Measurements from ENCODE around the gene RNF213. TPM values are rescaled to one million over a fixed set of nuclear protein-coding genes. Genes with fewer than 3 reads are reported as not detected.

RNF213 gene
- total and polyA plus RNA-seq, 2 of the 8 experiments (the other 6 are each of a cell fraction or from before 2014, with no cell fraction given) = 33.8 to 62.8 TPM

DNA sequence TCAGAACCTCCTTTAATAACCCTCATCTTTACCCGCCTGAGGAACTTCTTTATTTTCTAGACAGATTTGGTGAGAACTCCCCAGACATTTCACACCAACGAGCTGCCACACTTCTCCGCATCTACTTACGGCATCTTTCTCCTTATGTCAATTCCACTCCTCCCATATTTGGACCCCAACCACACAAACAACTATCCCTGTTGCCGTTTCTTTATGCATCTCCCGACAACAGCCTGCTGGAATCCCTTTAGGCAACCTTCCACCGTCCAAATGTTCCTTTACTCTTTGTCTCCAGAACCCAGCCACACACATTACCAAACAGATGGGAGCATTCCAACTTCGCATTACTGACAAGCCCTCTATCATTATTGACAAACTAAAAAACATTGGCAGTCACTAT, 145.5 kb downstream of the RNF213 start:
- FAIRE-seq (no peak), DNase-seq (ENCODE audit: low read depth in 1 of 2, low spot score in 2 of 2) (no peak)
- no peak overlapping the region for H2AK5ac ChIP-seq (ENCODE audit: low read depth, low read length)
- no peaks in the 10 kb centered on the region for H4K20me1 ChIP-seq (replicated peaks in 1 of 2; ENCODE audit: control insufficient read depth in 1 of 2, insufficient read depth in 2 of 2, low read length in 2 of 2)
- H3K27me3 ChIP-seq (replicated peaks in 1 of 4; ENCODE audit: control insufficient read depth in 3 of 4, extremely low read depth in 1 of 4, insufficient read depth in 3 of 4, low read length in 3 of 4) = no peaks in the 10 kb centered on the region
- H3K4me3 ChIP-seq (ENCODE audit: extremely low read depth in 1 of 4, insufficient read depth in 2 of 4, low read depth in 3 of 4, low read length in 4 of 4) = no peak overlapping the region
- no peaks in the 10 kb centered on the region for H3K23me2 ChIP-seq (ENCODE audit: low read depth, low read length)
- H4K8ac ChIP-seq (ENCODE audit: extremely low read depth, insufficient read depth, low read length) = no peak overlapping the region
- no peak overlapping the region for H2BK15ac ChIP-seq (ENCODE audit: low read length)
- ChIA-PET POLR2A (ENCODE audit: partially characterized antibody) (no interaction called here), CTCF (ENCODE audit: partially characterized antibody) (no interaction called here)
- no peak overlapping the region for H3K14ac ChIP-seq (ENCODE audit: insufficient read length)
- no peak overlapping the region for H4K5ac ChIP-seq (ENCODE audit: insufficient read length, low read depth, low read length)
- no peak overlapping the region for H3K23ac ChIP-seq (ENCODE audit: insufficient read length)
- H3K9ac ChIP-seq (replicated peaks in 1 of 4; ENCODE audit: extremely low read depth in 1 of 4, low read depth in 3 of 4, low read length in 3 of 4) = no peak overlapping the region
- H4K91ac ChIP-seq (replicated peaks; ENCODE audit: insufficient read length, low read length) = no peak overlapping the region
- H3K9me3 ChIP-seq (ENCODE audit: insufficient read depth in 2 of 2, low read depth in 1 of 2, low read length in 1 of 2) = no peaks in the 10 kb centered on the region
- H3K4me1 ChIP-seq (replicated peaks in 1 of 4; ENCODE audit: control insufficient read depth in 3 of 4, insufficient read depth in 4 of 4, low read length in 3 of 4) = no peaks in the 10 kb centered on the region
- WGBS, 2 experiments (ENCODE audit: extremely low coverage in 1 of 2, insufficient coverage in 1 of 2, insufficient read length in 1 of 2, insufficient replicate concordance in 2 of 2, low coverage in 1 of 2, low lambda C conversion rate in 2 of 2, missing lambda C conversion rate in 1 of 2) = 85% methylated on average over 8 of the region's 8 CpGs; no CpG with 5 or more reads in 1 of the 2 experiments
- H2BK120ac ChIP-seq (replicated peaks; ENCODE audit: low read depth, low read length) = no peak overlapping the region
- no peak overlapping the region for H2BK5ac ChIP-seq (ENCODE audit: low read depth, low read length)
- H3K4ac ChIP-seq (replicated peaks; ENCODE audit: insufficient read length, low read depth, low read length) = no peak overlapping the region
- no peaks in the 10 kb centered on the region for H3K79me1 ChIP-seq (ENCODE audit: low read depth, low read length)
- H2BK12ac ChIP-seq (ENCODE audit: low read depth, low read length) = no peak overlapping the region
- no peak overlapping the region for H3K18ac ChIP-seq (ENCODE audit: extremely low read depth, low read length)
- H3K27ac ChIP-seq (ENCODE audit: low read depth, low read length) = no peak overlapping the region
- H2BK20ac ChIP-seq (ENCODE audit: low read length) = no peak overlapping the region
- H2AFZ ChIP-seq (ENCODE audit: low read length) = no peak overlapping the region
- no peaks in the 10 kb centered on the region for H3K79me2 ChIP-seq (ENCODE audit: control insufficient read depth in 1 of 2, insufficient read depth in 2 of 2, low read length in 2 of 2)
- H3K36me3 ChIP-seq (ENCODE audit: control insufficient read depth in 2 of 4, insufficient read depth in 4 of 4, low read length in 3 of 4) = no peaks in the 10 kb centered on the region
- H3K4me2 ChIP-seq (ENCODE audit: insufficient read depth in 1 of 2, low read depth in 2 of 2, low read length in 2 of 2) = no peak overlapping the region
- H3K56ac ChIP-seq (replicated peaks; ENCODE audit: insufficient read length, low read depth, low read length) = no peak overlapping the region
- TF ChIP-seq TAF1 (IDR thresholded peaks at IDR 0.05; ENCODE audit: low read depth, low read length) (no peak), JUN (IDR thresholded peaks at IDR 0.05; ENCODE audit: low read depth, low read length) (no peak), BRCA1 (IDR thresholded peaks at IDR 0.05; ENCODE audit: low read depth, low read length) (no peak)

Measured in H1 (cell line).